LNCaP clone FGC (cell line): Measurements from ENCODE around the gene EARS2.

Source experiments
- DNase-seq: peaks from one replicate; pipeline ENCODE4 v3.0.0-alpha.2; 2011; ENCODE audit warnings: low read depth
- H3K4me3 ChIP-seq: 2 replicates; pipeline ENCODE4 v1.5.1; 2011; ENCODE audit warnings: mild to moderate bottlenecking, low read depth, low read length, control low read depth
- TF ChIP-seq, protein P1 (sequence below): IDR thresholded peaks from 2 replicates; pipeline ENCODE4 v1.5.1; 2012; ENCODE audit warnings: mild to moderate bottlenecking; ENCODE audit not compliant: control insufficient read depth, insufficient read depth; ENCODE audit errors: extremely low read depth

Gene EARS2

DNA sequence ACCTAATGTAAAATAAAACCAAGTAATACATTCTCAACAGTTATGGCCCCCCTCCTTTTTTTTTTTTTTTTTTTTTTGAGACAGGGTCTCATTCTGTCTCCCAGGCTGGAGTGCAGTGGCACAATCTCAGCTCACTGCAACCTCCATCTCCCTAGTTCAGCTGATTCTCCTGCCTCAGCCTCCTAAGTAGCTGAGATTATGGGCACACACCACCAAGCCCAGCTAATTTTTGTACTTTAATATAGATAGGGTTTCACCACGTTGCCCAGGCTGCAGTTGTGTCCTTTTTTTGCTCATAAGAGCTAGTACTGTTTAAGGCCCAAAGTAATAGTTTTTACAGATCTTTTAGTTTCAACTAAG lies 18.3 kb downstream of the EARS2 start:
- TF ChIP-seq, protein P1, sequence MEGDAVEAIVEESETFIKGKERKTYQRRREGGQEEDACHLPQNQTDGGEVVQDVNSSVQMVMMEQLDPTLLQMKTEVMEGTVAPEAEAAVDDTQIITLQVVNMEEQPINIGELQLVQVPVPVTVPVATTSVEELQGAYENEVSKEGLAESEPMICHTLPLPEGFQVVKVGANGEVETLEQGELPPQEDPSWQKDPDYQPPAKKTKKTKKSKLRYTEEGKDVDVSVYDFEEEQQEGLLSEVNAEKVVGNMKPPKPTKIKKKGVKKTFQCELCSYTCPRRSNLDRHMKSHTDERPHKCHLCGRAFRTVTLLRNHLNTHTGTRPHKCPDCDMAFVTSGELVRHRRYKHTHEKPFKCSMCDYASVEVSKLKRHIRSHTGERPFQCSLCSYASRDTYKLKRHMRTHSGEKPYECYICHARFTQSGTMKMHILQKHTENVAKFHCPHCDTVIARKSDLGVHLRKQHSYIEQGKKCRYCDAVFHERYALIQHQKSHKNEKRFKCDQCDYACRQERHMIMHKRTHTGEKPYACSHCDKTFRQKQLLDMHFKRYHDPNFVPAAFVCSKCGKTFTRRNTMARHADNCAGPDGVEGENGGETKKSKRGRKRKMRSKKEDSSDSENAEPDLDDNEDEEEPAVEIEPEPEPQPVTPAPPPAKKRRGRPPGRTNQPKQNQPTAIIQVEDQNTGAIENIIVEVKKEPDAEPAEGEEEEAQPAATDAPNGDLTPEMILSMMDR = no peak
- DNase-seq = no peak
- no peak overlapping the region for H3K4me3 ChIP-seq

DNA sequence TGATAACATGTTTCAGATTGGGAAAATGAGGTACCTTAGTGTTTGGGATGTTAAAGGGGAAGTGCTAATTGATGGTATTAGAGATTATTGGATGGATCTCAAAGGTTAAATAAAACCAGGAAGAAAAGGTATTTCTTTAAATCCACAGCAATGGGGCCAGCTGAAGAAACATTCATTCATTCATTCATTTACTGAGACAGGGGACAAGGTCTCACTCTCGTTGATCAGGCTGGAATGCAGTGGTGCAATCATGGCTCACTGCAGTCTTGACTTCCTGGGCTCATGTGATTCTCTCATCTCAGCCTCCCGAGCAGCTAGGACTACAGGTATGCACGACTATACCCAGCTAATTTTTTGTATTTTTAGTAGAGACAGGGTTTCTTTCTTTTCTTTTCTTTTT lies 19.8 kb downstream of the EARS2 start:
- H3K4me3 ChIP-seq = no peak overlapping the region
- no peak for DNase-seq
- TF ChIP-seq, protein P1 = no peak

DNA sequence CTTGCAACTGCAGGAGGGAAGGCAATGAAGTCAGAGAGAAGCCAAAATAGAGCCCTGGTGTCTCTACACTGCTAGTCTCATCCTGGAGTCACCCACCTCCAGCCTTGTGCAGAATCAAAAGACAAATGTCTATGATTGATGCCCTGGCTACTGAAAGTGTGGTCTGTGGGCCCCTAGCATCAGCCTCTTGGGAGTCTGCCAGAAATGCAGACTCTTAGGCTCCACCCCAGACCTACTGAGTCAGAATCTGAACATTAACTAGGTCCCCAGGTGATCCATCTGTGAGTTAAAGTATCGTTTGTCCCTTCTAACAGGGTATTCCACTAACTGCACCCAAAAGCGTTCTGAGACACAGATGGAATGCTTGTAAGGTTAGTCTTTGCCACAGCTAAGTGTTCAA lies 21.2 kb downstream of the EARS2 start:
- no peak for DNase-seq
- no peak overlapping the region for H3K4me3 ChIP-seq
- TF ChIP-seq, protein P1 = no peak

DNA sequence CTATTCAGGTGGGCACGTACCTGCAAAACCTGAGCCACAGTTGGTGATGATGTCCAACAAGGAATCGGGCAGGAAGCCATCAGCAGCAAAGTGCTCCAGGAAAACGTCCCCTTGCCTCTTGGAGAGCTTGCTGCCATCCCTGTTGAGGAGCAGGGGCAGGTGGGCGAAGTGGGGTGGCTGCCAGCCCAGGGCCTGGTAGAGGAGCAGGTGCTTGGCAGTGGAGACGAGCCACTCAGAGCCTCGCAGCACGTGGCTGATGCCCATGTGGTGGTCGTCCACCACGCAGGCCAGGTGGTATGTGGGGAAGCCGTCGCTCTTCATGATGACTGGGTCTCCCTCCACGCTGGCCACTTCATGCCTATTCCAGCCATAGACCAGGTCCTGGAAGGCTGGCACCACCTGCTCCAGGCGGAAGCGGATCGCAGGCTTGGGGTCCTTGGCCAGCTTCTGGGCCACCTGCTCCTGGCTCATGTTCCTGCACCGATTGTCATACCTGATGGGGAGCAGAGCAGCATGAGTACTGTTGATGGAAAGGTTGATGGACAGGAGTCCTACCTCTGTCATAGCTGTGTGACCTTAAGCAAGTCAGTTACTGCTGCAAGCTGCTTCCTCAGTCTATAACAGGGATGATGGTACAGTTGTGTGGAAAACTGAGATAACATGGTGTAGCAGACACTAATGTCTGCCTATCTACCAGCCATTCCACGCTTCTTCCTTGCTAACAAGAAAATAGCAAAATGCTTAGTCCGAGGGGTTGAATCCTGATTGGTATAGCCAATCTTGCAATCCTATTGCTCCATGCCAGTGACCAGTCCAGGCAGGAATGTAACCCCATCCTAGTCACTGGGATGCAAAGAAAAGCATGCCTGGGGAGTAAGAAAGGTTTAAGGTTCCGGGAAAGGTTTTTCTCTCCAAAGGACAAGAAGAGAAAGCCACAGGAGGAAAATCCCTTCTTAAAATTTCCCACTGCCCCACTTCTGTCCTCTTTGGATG lies 22.0 kb downstream of the EARS2 start:
- H3K4me3 ChIP-seq = no peak overlapping the region
- TF ChIP-seq, protein P1 = no peak
- no peak for DNase-seq

DNA sequence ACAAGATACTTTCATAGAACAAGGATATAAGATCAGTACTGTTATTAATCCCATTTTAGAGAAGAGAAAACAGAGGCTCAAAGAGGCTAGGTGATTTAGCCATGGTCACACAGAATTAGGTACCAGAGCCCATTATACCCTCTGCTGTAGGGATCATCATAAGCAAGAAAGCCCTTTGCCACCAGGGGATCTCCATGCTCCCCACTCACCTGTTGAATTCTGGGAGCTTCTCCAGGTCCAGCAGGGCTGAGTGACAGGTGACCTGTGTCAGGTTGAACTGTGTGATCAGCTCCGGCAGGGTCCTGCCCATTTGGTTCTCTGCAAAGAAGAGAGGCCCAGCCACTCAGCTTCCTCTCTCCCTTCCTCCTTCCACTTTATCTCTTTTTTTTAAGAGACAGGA lies 24.7 kb downstream of the EARS2 start:
- DNase-seq = no peak
- no peak overlapping the region for H3K4me3 ChIP-seq
- TF ChIP-seq, protein P1 = no peak

DNA sequence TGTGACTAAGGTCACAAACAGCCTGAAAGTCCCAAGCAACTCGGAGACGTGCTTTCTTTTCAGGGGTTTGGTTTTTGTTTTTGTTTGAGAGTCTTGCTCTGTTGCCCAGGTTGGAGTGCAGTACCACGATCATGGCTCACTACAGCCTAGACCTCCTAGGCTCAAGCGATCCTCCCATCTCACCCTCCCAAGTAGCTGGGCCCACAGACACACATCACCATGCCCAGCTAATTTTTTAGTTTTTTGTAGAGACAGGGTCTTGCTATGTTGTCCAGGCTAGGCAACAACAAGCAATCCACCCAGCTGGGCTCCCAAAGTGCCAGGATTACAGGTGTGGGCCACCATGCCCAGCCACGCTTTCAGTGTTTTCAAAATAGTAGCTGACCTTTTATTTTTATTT lies 27.1 kb downstream of the EARS2 start:
- H3K4me3 ChIP-seq = no peak overlapping the region
- no peak for DNase-seq
- TF ChIP-seq, protein P1 = no peak
